IPS DF 4.7 (cell line): ENCODE data around the gene RSPRY1.
"Not testable (repeated sequence)": the region's sequence is repeated elsewhere in the genome, so short reads cannot be mapped to it uniquely, and the experiment has no call there.

Source experiments
- DNase-seq: peaks from one replicate; pipeline ENCODE4 v3.0.0-alpha.2; 2013; ENCODE audit warnings: low spot score; ENCODE audit errors: extremely low read depth

The RSPRY1 gene

DNA sequence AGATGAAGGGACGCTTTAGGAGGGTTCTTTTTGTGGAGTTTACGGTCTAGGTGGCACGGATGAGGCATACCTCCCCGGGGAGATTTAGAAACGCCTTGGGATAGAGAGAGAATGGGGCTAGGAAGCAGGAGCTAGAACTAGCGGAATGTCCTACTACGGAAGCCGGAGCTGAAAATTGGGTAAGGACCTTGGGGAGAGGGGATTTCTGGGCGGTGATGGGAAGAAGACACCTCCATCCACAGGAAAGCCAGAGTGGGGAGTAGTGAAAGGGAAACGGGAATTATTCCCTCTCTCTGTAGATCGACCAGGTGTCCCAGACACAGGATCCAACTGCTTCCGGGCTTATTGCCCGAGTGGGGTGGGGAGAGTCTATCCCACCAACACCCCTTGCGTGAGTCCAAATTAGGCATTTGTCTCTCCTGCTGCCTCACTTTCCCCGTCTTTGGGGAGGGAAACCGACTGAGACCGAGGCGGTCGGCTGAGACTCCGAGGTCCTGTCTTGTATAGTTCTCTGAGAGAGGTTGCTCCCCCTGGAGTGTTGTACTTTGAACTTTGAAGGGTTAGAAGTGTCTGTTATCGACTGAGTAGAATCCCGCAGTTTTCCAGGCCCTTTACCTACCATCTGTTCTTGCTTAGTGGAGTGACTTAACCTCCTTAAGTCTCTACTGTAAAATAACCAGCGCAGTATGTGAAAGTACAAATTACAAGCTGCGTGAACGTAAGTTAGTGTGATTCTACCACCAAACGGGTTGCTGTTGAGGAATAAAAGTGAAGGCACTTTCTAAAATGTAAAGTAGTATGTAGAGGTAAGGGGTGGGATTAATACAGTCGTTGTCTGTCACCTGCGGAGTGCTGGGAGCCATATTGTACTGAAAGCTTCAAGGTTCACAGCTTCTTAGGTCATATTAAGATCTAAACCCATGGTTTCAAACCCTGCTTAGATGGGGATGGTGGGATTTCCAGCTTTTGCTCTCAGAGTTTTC lies 1.0 kb downstream of the RSPRY1 start:
- DNase-seq = no peak

DNA sequence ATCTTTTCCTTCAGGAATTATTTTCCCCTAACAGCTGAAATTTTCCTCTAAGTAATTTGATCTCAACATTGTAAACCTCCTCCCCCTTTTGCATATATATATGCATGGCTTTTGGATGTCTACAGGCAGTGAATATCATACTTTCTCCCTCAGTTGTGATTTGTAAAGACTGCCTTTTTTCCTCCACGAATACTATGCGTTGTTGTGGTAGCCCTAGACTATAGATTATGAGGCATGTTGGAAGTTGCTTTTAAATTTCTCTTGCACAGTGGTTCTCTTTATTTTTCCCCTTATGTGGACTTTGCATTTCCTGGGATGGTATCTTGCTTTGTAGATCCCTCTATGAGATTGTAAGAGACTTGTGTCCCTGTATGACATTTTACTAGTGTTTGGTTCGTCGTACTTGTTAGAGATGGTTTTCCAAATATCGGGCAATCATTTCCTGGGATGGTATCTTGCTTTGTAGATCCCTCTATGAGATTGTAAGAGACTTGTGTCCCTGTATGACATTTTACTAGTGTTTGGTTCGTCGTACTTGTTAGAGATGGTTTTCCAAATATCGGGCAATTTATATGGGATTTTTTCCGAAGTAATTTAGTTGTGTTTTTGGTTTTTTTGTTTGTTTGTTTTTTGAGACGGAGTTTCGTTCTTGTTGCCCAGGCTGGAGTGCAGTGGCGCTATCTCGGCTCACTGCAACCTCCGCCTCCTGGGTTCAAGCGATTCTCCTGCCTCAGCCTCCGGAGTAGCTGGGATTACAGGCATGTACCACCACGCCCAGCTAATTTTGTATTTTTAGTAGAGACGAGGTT lies 2.0 kb downstream of the RSPRY1 start:
- DNase-seq = not testable (repeated sequence)

DNA sequence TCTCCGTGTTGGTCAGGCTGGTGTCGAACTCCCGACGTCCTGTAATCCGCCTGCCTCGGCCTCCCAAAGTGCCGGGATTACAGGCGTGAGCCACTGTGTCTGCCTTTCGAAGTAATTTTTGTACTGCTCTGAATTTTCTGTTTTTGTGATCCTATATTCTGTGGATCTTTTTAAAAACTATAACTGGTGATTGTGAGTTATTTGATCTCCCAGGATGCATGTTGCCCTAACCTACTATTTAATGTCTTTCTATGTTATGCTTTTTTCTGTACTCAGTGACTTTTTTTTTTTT lies 2.5 kb downstream of the RSPRY1 start:
- no peak for DNase-seq

DNA sequence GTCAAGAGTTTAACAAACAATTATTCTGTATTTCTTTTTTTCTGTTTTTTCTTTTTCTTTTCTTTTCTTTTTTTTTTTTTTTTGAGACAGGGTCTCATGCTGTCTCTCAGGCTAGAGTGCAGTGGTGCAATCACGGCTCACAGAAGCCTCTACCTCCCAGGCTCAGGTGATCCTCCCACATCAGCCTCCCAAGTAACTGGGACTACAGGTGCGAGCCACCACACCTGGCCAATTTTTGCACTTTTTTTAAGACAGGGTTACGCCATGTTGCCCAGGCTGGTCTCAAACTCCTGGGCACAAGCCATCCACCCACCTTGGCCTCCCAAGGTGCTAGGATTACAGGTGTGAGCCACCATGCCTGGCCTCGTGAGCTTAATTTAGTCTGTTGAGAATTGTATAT lies 3.4 kb downstream of the RSPRY1 start:
- DNase-seq = not testable (repeated sequence)

DNA sequence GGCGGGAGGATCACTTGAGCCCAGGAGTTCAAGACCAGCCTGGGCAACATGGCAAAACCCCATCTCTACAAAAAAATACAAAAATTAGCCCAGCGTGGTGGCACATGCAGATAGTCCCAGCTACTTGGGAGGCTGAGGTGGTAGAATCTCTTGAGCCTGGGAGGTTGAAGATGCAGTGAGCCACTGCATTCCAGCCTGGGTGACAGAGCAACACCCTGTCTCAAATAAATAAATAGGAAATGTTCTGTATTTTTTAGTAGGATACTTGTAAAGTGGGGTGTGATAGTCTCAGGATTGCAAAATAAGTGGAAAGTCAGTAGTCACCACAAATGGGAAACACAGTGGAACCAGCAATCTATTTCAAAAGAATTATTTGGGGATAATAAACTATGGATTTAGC lies 4.0 kb downstream of the RSPRY1 start:
- DNase-seq = no peak

DNA sequence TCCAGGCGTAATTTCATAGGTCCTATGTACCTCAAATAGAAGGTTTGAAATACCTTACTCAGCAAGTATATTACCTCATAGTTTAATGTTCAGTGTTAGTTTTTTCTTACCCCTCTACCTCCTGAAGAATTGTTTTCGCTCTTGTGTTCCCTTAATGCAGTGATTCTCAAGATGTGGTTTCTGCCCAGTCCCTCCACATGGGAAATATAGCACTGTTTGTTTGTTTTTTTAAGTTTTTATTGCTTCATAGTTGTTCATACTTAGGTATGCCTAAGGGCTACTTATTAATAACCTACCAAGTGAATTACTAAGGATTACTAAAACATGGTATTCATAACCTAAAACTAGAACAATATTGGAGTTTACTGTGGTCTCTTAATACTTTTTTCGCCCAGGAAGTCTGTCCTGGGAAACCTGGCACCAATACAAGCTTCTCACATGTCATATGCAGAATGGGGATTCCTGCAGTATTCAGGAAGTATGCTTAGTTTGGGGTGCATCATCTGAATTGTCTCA lies 5.0 kb downstream of the RSPRY1 start:
- no peak for DNase-seq

DNA sequence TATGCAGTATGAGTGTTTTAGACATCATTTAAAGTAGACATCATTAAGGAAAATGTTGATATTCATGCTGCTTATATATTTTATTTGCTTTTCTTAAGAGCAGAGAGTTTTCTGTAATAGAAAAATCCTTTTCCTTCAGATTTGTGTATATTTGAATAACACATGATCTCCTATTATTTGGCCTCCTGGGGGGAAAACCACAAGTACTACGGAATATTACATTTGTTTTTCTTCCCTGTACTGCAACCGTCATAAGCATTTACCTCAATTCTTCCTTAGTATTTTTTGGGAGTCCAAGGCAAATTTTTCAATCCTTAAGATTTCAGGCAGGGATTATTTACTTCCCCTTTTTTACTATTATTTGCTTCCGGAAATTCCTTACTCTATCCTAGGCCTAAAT lies 6.0 kb downstream of the RSPRY1 start:
- DNase-seq = no peak

DNA sequence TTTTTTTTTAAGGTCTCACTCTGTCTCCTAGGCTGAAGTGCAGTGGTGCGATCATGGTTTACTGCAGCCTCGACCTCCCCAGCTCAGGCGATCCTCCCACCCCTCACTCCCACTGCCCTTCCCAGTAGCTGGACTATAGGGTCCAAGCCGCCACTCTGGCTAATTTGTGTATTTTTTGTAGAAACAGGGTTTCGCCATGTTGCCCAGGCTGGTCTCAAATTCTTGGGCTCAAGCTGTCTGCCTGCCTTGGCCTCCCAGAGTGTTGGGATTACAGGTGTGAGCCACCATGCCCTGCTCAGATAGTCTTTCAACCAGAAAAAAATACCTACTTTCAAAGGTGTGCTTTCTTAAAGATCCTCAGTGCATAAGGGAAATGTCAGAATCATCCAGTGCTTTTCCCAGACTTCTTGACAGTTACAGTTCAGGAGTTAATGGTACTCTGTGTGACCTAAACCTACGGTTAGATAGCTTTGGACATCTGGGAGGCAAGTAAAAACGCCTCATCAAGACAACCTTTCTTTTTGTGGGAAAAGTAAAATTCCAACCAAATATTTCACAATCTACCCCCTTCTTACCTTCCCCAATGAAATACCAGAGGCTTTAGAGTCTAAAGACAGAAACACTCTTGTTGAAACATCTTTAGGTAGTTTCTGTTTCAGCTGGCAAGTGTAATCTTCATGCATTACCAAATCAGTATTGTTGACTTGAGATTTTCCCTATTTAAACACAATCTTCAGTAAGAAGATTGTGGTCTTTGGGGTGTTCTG lies 6.8 kb downstream of the RSPRY1 start:
- DNase-seq = no peak

DNA sequence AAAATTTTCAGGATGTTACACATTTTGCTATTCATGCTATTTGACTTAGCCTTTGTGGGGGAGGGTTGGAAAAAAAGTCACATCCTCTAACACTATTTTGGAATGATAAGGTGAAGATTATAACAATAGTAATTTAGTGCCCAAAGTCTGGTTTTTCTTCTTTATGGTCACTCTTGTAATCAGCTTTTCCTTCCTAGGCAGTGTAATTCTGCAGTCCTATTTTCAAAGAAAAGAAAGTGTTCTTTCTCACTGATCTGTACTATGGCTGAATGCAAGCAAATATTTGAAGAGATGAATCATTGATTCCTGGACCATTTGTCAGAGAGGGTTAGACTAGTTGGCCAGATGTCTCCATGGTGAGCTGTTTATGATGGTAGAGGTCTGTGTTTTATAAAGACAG lies 8.4 kb downstream of the RSPRY1 start:
- no peak for DNase-seq

DNA sequence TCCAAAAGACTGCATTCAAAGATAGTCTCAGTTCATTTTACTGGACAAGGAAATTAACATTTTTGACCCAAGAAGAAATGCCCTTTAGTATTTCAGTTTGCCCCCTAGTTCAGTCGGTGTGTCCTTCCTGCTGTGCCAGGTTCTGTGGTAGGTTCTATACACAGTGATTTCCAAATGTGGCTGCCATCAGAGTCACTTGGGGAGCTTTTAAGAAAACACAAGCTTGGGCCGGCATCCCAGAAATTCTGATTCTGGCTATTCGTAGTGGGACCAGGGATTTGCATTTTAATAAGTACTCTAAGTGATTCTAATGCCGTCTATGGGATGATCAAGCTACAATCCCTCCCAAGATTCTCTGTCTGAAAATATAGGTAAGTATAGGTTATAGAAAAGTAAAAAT lies 10.2 kb downstream of the RSPRY1 start:
- no peak for DNase-seq

DNA sequence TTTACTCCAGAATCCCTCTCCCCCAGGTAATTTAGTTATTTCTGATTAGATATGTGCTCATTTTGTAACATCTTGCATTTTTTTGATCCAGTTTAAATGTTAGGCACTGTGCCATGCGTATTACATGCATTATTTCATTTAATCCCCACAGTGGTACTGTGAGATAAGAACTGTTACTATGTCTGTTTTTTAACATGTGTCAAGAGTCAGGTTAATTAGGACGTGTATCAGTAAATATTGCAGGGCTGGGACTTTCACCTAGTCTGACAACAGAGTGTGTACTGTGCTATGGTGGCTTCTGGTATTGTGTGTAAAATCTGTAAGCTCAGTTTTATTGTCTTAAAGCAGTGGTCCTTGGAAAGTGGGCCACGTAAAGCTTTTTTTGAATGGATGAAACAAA lies 10.6 kb downstream of the RSPRY1 start:
- no peak for DNase-seq

DNA sequence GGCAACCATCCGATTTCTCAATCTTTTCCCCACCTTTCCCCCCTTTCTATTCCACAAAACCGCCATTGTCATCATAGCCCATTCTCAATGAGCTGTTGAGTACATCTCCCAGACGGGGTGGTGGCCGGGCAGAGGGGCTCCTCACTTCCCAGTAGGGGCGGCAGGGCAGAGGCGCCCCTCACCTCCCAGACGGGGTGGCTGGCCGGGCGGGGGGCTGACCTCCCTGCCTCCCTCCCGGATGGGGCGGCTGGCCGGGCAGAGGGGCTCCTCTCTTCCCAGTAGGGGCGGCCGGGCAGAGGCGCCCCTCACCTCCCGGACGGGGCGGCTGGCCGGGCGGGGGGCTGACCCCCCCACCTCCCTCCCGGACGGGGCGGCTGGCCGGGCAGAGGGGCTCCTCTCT lies 14.2 kb downstream of the RSPRY1 start:
- DNase-seq = not testable (repeated sequence)

DNA sequence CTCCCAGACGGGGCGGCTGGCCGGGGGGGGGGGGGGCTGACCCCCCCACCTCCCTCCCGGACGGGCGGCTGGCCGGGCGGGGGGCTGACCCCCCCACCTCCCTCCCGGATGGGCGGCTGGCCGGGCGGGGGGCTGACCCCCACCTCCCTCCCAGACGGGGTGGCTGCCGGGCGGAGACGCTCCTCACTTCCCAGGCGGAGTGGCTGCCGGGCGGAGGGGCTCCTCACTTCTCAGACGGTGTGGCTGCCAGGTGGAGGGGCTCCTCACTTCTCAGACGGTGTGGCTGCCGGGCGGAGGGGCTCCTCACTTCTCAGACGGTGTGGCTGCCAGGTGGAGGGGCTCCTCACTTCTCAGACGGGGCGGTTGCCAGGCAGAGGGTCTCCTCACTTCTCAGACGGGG lies 14.8 kb downstream of the RSPRY1 start:
- DNase-seq = not testable (repeated sequence)

DNA sequence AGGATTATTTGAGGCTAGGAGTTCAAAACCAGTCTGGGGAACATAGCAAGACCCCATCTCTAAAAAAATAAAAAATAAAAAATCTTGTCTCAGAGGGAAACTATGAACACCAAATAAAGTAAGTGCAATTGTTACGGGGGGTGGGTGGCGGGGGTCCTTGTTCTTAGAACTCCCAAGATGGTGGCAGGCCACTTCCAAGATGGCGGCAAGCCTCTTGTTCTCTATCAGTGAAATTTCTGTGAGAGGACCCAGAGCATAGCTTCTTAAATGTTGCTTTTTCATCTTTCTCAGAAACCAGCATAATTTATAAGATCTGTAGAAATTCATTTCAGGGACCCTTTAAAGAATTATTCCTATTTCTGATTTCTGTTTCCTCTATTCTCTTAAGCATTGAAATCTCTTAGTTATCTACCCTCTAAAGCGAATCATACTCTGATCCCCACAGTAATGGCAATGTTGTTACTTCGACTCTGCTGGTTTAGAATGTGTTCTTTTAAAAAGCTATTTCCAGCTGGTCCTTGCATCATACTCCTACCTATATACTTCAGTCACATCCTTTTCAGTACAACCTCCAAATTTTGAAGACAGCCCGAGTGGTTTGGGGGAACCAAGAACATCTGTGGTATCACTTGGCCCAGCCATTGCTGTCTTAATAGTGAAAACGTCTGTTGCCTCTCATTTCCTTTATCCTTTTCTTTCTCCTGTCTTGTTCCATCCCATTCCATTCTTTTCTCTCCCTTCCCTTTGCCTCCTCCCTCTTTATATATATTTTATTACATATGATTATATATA lies 16.2 kb downstream of the RSPRY1 start:
- no peak for DNase-seq

DNA sequence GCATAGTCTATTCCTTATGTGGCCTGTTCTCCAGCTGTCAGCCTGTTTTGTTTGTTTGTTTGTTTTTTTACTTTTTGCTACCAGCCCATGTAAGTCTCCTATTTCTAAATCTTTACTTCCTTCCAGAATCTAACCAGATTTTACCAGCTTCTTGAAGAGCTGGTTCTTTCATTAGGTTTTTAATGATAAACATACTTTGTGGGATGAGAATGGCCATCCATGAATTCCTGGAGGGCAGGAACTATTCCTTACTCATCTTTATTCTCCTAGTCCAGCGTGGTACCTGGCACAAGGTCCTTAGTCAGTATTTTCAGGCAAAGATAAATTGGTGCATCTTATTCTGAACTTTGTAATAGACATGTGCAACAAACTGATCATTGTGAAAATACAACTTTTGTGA lies 17.3 kb downstream of the RSPRY1 start:
- no peak for DNase-seq

DNA sequence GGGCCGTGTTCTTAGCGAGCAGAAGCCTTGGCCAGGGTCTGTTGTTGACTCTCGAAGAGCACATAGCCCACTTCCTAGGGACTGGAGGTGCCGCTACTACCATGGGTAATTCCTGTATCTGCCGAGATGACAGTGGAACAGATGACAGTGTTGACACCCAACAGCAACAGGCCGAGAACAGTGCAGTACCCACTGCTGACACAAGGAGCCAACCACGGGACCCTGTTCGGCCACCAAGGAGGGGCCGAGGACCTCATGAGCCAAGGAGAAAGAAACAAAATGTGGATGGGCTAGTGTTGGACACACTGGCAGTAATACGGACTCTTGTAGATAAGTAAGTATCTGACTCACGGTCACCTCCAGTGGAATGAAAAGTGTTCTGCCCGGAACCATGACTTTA lies 18.5 kb downstream of the RSPRY1 start:
- DNase-seq = no peak

DNA sequence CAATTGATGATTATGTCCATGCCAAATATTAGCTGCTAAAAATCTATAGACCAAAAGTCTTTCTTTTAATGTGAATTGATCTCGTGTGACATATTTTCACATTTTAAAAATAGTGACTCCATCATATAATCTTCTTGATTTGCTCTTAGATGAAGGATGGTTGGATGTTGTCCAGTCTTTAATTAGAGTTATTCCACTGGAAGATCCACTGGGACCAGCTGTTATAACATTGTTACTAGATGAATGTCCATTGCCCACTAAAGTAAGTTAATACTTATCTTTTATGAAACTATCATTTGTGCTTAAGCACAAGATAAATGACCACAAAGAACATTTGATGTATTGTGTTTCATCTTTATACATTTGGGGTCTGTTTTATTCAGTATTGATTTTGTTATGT lies 22.8 kb downstream of the RSPRY1 start:
- DNase-seq = no peak

DNA sequence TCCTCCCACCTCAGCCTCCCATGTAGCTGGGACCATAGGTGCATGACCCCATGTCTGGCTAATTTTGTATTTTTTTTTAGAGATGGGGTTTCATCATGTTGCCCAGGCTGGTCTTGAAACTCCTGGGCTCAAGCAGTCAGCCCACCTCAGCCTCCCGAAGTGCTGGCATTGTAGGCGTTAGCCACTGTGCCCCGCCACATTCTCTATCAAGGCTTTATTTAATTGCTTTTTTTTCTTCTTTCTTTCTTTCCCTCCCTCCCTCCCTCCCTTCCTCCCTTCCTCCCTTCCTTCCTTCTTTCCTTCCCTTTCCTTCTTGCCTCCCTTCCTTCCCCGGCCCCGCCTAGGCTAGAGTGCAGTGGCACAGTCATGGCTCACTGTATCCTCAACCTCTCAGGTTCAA lies 23.7 kb downstream of the RSPRY1 start:
- no peak for DNase-seq

DNA sequence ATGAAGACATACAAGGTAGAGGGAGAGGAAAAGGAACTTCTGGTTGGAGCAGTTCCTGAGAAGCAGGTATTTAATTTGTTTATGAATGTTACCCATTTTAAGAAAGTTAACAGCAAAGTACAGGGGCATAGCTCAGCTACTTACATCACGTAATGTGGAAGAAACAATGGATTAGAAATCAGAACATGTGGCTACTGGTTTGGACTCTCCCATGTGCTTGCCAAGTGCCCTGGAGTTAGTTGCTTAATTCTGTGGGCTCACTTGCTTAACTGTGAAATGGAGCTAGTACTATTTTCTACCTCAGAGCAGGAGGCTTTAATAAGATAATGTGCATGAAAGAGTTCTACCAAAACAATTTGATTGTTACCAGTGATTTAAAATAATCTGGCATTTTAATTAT lies 27.3 kb downstream of the RSPRY1 start:
- no peak for DNase-seq

DNA sequence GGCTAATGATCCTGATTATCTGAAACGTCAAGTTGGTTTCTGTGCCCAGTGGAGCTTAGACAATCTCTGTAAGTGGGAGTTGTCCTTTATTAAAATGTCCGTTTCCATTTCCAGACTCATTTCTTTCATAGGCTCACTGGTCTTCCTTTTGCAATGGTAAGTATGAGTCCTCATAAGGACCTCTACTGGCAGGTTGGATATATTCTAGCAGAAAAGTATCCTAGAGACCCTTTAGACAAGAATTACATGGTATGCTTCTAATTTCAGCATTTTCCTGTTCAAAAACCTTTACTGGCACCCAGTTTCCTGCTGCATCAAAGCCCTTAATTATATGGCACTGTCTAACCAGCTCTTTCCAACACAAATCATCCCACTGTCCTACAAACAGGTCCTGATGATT lies 30.8 kb downstream of the RSPRY1 start:
- DNase-seq = no peak

DNA sequence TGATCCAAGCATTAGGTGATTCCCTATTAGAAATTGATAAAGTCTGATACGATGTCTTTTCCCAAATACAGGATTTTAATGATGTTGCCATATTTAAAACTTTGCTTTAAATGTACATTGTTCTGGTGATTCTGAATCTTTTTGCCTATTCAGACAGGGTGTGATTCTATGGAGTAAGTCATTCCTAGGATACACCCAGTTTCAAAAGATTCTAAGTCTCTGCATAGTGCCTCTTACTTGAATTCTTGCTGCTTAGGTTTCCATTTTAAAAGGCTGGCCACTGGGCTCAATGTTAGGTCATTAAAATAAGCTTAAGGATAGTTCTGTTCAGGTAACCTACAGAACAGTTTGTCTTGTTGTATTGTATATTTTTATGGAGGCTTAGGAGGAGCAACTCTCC lies 36.9 kb downstream of the RSPRY1 start:
- no peak for DNase-seq
